Esophagus muscularis mucosa (tissue), 4 donors: ENCODE data around the gene AKAP6. TPM values are rescaled to one million over a fixed set of nuclear protein-coding genes. Genes with fewer than 3 reads are reported as not detected.

Experiments
- DNase-seq: peaks from one replicate; pipeline ENCODE4 v3.0.0-alpha.2; 2017; ENCODE audit errors: extremely low spot score
- H3K27ac ChIP-seq, 4 donors: fragments of 200-600 bp; sonication (generic); replicated peaks in 1 of 4; 1 replicate in 3 of 4; 2 replicates in 1 of 4; pipeline ENCODE4 v1.5.1; 2016 to 2019; ENCODE audit warnings: mild to moderate bottlenecking in 1 of 4
- H3K27me3 ChIP-seq, 4 donors: fragments of 200-600 bp; sonication (generic); one replicate each; pipeline versions ENCODE4 v1.5.1 to v1.6.0; 2016 to 2019
- H3K36me3 ChIP-seq, 4 donors: fragments of 200-600 bp; sonication (generic); one replicate each; pipeline ENCODE4 v1.5.1; 2016 to 2019
- H3K4me1 ChIP-seq, 4 donors: fragments of 200-600 bp; sonication (generic); one replicate each; pipeline ENCODE4 v1.5.1; 2016 to 2019
- H3K4me3 ChIP-seq, 4 donors: fragments of 200-600 bp; sonication (generic); 1 replicate in 2 of 4; 2 replicates in 2 of 4; pipeline ENCODE4 v1.5.1; 2016 to 2019; ENCODE audit warnings: mild to moderate bottlenecking in 4 of 4, moderate library complexity in 1 of 4
- H3K9me3 ChIP-seq, 4 donors: fragments of 200-600 bp; sonication (generic); 1 replicate in 3 of 4; 2 replicates in 1 of 4; pipeline ENCODE4 v1.5.1; 2016 to 2019
- EP300 ChIP-seq: sonication (generic); formaldehyde crosslinking; IDR thresholded peaks from one replicate; pipeline ENCODE4 v1.6.1; 2017; ENCODE audit warnings: antibody characterized with exemption
- POLR2A ChIP-seq: fragments of 450-650 bp; IDR thresholded peaks from one replicate; pipeline ENCODE4 v1.6.1; 2017; ENCODE audit warnings: antibody characterized with exemption, moderate library complexity, mild to moderate bottlenecking, low read depth
- POLR2AphosphoS5 ChIP-seq, 2 donors: sonication (generic); formaldehyde crosslinking; IDR thresholded peaks; one replicate each; pipeline ENCODE4 v1.6.1; 2017; ENCODE audit warnings: antibody characterized with exemption in 2 of 2
- WGBS: methylation state at CpG from one replicate; pipeline ENCODE4 v1.1.5; 2018; 5-methylcytosine and 5-hydroxymethylcytosine counted together
- intact Hi-C: fragments of 100-400 bp; cut with DNase I; formaldehyde crosslinking; loops from one replicate; pipeline ENCODE4 v1.15.1; 2023
- total RNA-seq, 4 donors: library from RNA; depleted of rRNA; stranded (reverse); fragments of >200 nt; gene quantifications; one replicate each; pipeline versions ENCODE4 v1.1.0 to v1.2.1, GENCODE V29; 2016
- TF ChIP-seq, protein P1 (sequence below), 3 experiments: fragments of 200-600 bp in 2 of 3; fragments of 450-650 bp in 1 of 3; sonication (generic) in 2 of 3; IDR thresholded peaks; one replicate each; pipeline ENCODE4 v1.5.1; 2017 to 2019; ENCODE audit warnings: antibody characterized with exemption in 3 of 3, mild to moderate bottlenecking in 2 of 3, moderate library complexity in 1 of 3

The AKAP6 gene
- total RNA-seq, 4 donors from 2014 or later, result 21.3 to 38.6 (median 31.5) TPM

DNA sequence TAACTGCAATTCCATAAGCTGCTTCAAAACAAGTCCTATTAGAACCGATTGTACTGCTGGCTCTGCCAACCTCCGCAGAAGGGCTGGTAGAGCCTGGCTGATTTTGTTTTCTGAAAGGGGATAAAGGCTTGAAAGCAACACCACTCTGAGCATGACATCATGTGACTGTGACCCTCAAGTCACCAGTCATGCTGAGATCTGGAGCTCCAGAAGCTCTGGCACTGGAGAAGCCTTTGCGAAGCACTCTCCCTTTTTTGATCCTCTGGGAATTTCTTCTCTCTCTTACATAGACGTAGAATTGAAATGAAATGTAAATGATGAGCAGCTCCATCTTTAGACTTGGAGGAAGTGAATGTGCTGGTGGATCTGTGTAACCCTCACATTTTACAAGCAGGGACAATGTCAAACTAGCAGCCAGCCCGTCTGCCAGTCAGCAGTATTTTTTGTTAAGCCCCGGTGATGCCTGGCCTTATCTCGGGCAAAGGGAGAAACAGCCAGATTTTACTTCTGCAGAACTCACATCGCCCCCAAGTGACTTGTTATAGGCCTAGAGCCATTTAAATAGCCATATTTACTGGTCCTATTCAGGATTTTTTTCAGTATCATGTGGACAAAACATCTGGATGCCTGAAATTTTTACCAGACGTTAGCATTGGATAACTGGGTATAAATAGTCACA is 497.4 kb downstream of the AKAP6 start:
- Histone ChIP-seq H3K27ac (no peak overlapping the region), H3K36me3 (no peaks in the 10 kb centered on the region), H3K27me3 (no peaks in the 10 kb centered on the region), H3K9me3 (no peaks in the 10 kb centered on the region), H3K4me1 (peaks cover 0 to 19% (median 7%) of the 10 kb centered on the region in 4 donors), H3K4me3 (no peak overlapping the region)
- TF ChIP-seq, protein P1, sequence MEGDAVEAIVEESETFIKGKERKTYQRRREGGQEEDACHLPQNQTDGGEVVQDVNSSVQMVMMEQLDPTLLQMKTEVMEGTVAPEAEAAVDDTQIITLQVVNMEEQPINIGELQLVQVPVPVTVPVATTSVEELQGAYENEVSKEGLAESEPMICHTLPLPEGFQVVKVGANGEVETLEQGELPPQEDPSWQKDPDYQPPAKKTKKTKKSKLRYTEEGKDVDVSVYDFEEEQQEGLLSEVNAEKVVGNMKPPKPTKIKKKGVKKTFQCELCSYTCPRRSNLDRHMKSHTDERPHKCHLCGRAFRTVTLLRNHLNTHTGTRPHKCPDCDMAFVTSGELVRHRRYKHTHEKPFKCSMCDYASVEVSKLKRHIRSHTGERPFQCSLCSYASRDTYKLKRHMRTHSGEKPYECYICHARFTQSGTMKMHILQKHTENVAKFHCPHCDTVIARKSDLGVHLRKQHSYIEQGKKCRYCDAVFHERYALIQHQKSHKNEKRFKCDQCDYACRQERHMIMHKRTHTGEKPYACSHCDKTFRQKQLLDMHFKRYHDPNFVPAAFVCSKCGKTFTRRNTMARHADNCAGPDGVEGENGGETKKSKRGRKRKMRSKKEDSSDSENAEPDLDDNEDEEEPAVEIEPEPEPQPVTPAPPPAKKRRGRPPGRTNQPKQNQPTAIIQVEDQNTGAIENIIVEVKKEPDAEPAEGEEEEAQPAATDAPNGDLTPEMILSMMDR (IDR thresholded peaks at IDR 0.05), result no peak
- no peak for TF ChIP-seq EP300
- no peak for TF ChIP-seq POLR2A
- TF ChIP-seq POLR2AphosphoS5 (IDR thresholded peaks at IDR 0.05), result no peak
- intact Hi-C loops, result loop anchor here (5.0 kb wide), 1 partner anchor 116 kb away; no protein-coding TSS in a partner anchor
- no peak for DNase-seq
- 60% methylated on average over 9 of the region's 9 CpGs for WGBS

DNA sequence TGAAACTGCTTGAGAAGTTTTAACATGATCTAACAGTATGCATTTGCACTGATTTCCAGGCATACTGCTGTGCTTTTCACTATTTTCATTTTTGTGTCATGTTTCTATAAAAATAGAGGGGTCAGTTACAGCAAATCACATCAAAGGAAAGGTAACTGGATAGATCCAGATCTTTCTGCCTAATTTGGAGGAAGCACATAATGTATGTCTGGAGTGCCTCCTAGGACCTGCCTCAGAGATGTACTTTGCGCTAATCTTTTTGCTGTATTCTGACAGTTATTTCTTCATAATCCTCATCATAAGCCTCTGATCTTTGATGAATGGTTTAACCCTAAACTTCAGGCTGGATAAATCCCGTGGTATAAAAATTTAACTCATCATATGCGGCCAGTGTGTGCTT is 498.4 kb downstream of the AKAP6 start:
- H3K36me3 ChIP-seq, result no peaks in the 10 kb centered on the region
- H3K27me3 ChIP-seq, result no peaks in the 10 kb centered on the region
- 84% methylated on average over 3 of the region's 3 CpGs for WGBS
- no peak overlapping the region for H3K4me3 ChIP-seq
- no peaks in the 10 kb centered on the region for H3K9me3 ChIP-seq
- H3K4me1 ChIP-seq, result peaks cover 0 to 19% (median 7%) of the 10 kb centered on the region in 4 donors
- intact Hi-C loops, result loop anchor here (5.0 kb wide), 1 partner anchor 115 kb away; no protein-coding TSS in a partner anchor
- no peak overlapping the region for H3K27ac ChIP-seq
- no peak for DNase-seq
- TF ChIP-seq POLR2A (no peak), POLR2AphosphoS5 (IDR thresholded peaks at IDR 0.05) (no peak), EP300 (no peak)
- TF ChIP-seq, protein P1 (IDR thresholded peaks at IDR 0.05), result no peak

DNA sequence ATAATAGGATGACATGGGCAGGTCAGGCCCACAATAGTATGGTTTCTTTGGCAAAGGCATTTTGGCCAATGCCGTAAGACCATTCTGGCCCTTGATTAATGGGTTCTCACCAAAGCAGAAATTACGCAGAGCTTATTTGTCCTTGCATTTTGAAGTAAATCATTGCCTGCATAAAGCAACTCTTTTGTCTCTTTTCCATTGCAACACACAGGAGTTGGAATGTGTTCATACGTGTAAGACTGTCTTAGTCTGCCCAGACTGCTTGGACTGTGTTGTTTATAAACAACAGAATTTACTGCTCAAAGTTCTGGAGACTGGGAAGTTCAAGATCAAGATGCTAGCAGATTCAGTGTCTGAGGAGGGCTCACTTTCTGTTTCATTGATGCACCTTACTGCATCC is 506.8 kb downstream of the AKAP6 start:
- intact Hi-C loops, result no loop called here
- 91% methylated on average over 3 of the region's 3 CpGs for WGBS
- no peak for TF ChIP-seq POLR2AphosphoS5 (IDR thresholded peaks at IDR 0.05)
- TF ChIP-seq, protein P1 (IDR thresholded peaks at IDR 0.05), result no peak
- no peak for TF ChIP-seq EP300
- no peak for TF ChIP-seq POLR2A
- Histone ChIP-seq H3K27me3 (no peaks in the 10 kb centered on the region), H3K4me3 (no peak overlapping the region), H3K4me1 (no peaks in the 10 kb centered on the region), H3K36me3 (no peaks in the 10 kb centered on the region), H3K27ac (no peak overlapping the region), H3K9me3 (no peaks in the 10 kb centered on the region)
- DNase-seq, result no peak

DNA sequence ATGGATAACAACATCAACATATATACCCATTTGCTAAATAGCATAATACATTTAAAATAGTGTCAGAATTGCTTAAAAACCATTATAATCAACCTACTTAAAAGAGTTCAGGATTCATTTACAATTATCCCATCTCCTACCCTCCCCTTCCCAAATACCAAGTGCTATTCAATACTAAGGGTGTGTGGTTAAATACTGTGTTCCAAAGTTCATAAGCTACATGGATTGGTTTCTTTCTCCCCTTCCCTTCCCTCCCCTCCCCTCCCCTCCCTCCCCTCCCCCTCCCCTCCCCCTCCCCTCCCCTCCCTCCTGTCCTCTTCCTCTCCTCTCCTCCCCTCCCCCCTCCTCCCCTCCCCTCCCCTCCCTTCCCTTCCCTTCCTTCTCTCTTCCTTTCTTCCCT is 512.6 kb downstream of the AKAP6 start:
- intact Hi-C loops, result no loop called here
- no peaks in the 10 kb centered on the region for H3K27me3 ChIP-seq
- DNase-seq, result no peak
- H3K9me3 ChIP-seq, result no peaks in the 10 kb centered on the region
- H3K4me3 ChIP-seq, result no peak overlapping the region
- TF ChIP-seq POLR2AphosphoS5 (IDR thresholded peaks at IDR 0.05), result no peak
- TF ChIP-seq, protein P1 (IDR thresholded peaks at IDR 0.05), result no peak
- no peak for TF ChIP-seq EP300
- no peak for TF ChIP-seq POLR2A
- no peaks in the 10 kb centered on the region for H3K4me1 ChIP-seq
- no peaks in the 10 kb centered on the region for H3K36me3 ChIP-seq
- H3K27ac ChIP-seq, result no peak overlapping the region
